Stimulated activated naive CD8-positive, alpha-beta T cell treated with anti-CD3 and anti-CD28 coated beads, Interleukin-15, amount 100 ng/mL, for 72 hours (primary cell): ENCODE measurements around the gene CLSTN3.

Experiments
- ATAC-seq: fragments of 150-1000 bp; cut with Tn5 transposase; 2 replicates; pipeline ENCODE4 v1.10.0; 2021; ENCODE audit warnings: mild to moderate bottlenecking, moderate library complexity
- DNase-seq, 2 donors: peaks; one replicate each; pipeline ENCODE4 v3.0.0; 2021 to 2022
- H3K27ac Mint-ChIP-seq, 2 donors: one replicate each; pipeline ENCODE4 v1.8.0; 2022; ENCODE audit warnings: mild to moderate bottlenecking in 2 of 2, mixed read lengths in 2 of 2, moderate library complexity in 2 of 2
- H3K27me3 Mint-ChIP-seq: one replicate; pipeline ENCODE4 v1.8.0; 2022; ENCODE audit warnings: mixed read lengths
- H3K4me1 Mint-ChIP-seq: one replicate; pipeline ENCODE4 v1.8.0; 2022; ENCODE audit warnings: mild to moderate bottlenecking, mixed read lengths
- H3K4me3 Mint-ChIP-seq, 2 donors: one replicate each; pipeline ENCODE4 v1.8.0; 2022; ENCODE audit warnings: mild to moderate bottlenecking in 2 of 2, mixed read lengths in 2 of 2, moderate library complexity in 1 of 2
- H3K9me3 Mint-ChIP-seq, 2 donors: one replicate each; pipeline ENCODE4 v1.8.0; 2022; ENCODE audit warnings: mixed read lengths in 2 of 2

Gene CLSTN3

GRCh38 chr12:7146228-7146627 is 16.1 kb downstream of the CLSTN3 start:
- Mint-ChIP-seq H3K27ac (peak overlapping the region in 1 of 2 donors; percentile 19), H3K9me3 (no peaks in the 10 kb centered on the region), H3K27me3 (no peaks in the 10 kb centered on the region), H3K4me3 (no peak overlapping the region), H3K4me1 (no peaks in the 10 kb centered on the region)
- no peak for DNase-seq
- ATAC-seq, result no peak

- H3K4me3 Mint-ChIP-seq, result no peak overlapping the region
- no peak for ATAC-seq
- H3K27ac Mint-ChIP-seq, result no peak overlapping the region
- no peak for DNase-seq
- H3K27me3 Mint-ChIP-seq, result no peaks in the 10 kb centered on the region
- H3K4me1 Mint-ChIP-seq, result no peaks in the 10 kb centered on the region
- H3K9me3 Mint-ChIP-seq, result no peaks in the 10 kb centered on the region
These were observed 16.7 kb downstream of the CLSTN3 start for GRCh38 chr12:7146906-7147305.

DNA sequence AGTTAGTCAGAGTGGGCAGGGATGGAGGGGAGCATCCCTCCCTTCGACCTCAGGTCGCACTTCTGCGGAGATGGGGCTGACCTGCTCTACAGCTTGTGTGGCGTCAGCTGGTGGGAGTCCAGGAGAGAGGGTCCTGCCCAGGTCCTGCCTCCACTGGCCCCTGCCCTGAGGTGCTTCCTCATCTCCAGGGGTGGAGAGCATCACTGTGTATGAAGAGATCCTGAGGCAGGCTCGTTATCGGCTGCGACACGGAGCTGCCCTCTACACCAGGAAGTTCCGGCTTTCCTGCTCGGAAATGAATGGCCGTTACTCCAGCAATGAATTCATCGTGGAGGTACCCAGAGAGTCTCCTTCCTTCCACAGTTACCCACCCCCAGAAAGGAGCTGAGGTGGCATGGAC is 20.2 kb downstream of the CLSTN3 start:
- ATAC-seq (no peak), DNase-seq (no peak)
- no peaks in the 10 kb centered on the region for H3K27me3 Mint-ChIP-seq

DNA sequence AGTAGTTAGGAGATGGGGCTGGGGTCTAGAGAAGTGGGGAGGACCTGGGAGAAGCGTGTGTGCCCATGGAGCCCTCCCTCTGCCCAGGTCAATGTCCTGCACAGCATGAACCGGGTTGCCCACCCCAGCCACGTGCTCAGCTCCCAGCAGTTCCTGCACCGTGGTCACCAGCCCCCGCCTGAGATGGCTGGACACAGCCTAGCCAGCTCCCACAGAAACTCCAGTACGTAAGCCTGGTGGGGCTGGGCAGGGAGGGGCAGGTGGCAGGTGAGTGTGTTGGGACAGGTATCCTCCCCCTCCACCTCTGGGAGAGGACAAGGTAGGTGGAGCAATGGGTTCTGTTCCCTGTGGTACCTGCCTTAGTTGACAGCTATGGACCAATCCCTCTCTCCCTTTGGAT is 20.7 kb downstream of the CLSTN3 start:
- no peak overlapping the region for H3K4me3 Mint-ChIP-seq
- ATAC-seq (no peak), DNase-seq (no peak)
- H3K4me1 Mint-ChIP-seq, result no peaks in the 10 kb centered on the region
- H3K9me3 Mint-ChIP-seq, result no peaks in the 10 kb centered on the region
- no peak overlapping the region for H3K27ac Mint-ChIP-seq
- no peaks in the 10 kb centered on the region for H3K27me3 Mint-ChIP-seq

More for the DNA sequence above, 20.2 kb downstream of the CLSTN3 start:
- no peaks in the 10 kb centered on the region for H3K9me3 Mint-ChIP-seq
- no peaks in the 10 kb centered on the region for H3K4me1 Mint-ChIP-seq
- no peak overlapping the region for H3K4me3 Mint-ChIP-seq
- no peak overlapping the region for H3K27ac Mint-ChIP-seq

- no peak overlapping the region for H3K4me3 Mint-ChIP-seq
- DNase-seq (no peak), ATAC-seq (no peak)
- no peak overlapping the region for H3K27ac Mint-ChIP-seq
- no peaks in the 10 kb centered on the region for H3K4me1 Mint-ChIP-seq
- no peaks in the 10 kb centered on the region for H3K27me3 Mint-ChIP-seq
- no peaks in the 10 kb centered on the region for H3K9me3 Mint-ChIP-seq
These were observed 21.4 kb downstream of the CLSTN3 start for GRCh38 chr12:7151532-7151931.

GRCh38 chr12:7152818-7153217 is 22.6 kb downstream of the CLSTN3 start:
- Mint-ChIP-seq H3K4me1 (no peaks in the 10 kb centered on the region), H3K27ac (no peak overlapping the region), H3K9me3 (no peaks in the 10 kb centered on the region), H3K4me3 (no peak overlapping the region), H3K27me3 (no peaks in the 10 kb centered on the region)
- peak in 1 of 2 donors; percentile 2 for DNase-seq
- no peak for ATAC-seq

DNA sequence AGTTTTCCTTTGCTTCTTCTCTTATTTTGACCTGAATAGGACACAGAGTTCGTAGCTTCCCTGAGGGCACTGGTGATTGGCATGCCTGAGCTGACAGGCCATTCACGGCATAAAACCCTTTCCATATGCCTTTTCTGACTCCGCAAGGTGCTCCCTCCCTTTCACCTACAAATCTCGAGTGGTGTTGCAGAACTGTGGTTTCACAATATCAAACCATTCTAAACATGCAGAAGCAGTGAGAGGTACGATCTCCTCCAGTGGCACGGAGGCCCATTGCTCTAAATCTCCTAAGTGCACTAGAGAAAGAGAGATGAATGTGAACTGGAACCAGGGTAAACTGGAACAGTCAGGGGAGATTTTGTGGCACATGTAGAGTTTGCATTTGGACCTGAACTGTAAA is 23.9 kb downstream of the CLSTN3 start:
- Mint-ChIP-seq H3K27ac (no peak overlapping the region), H3K4me1 (no peaks in the 10 kb centered on the region), H3K9me3 (no peaks in the 10 kb centered on the region), H3K27me3 (no peaks in the 10 kb centered on the region), H3K4me3 (no peak overlapping the region)
- DNase-seq (no peak), ATAC-seq (no peak)

DNA sequence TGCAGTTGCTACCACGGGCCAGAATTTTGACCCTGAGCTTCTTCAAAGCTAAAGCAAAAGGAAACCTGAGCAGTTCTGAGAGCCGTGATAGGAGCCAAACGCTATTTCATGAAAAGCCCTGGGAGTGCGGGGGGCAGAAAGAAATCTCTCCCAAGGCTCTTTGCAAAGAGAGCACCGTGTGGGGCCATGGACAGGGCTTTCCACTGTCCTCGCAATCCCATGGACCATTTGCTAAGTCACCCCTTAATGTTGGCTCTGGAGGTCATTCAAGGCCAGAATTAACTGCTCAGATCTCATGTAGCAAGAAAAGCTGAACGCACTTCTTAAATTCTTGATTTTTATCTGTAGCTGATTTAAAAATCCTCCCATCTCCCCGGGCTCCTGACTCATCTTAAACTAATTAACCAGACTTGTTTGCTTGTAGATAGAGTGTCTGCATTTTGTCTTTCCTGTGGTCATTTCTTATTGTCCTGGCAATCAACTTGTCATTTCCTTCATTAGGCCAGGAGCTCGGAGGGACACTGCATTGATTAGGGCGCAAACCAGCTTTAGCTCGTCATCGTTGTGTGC is 24.8 kb downstream of the CLSTN3 start:
- peak in 1 of 2 donors; percentile 3 for DNase-seq
- H3K4me3 Mint-ChIP-seq, result no peak overlapping the region
- no peaks in the 10 kb centered on the region for H3K9me3 Mint-ChIP-seq
- H3K27ac Mint-ChIP-seq, result peak overlapping the region in 1 of 2 donors; percentile 8
- no peaks in the 10 kb centered on the region for H3K4me1 Mint-ChIP-seq
- no peak for ATAC-seq
- H3K27me3 Mint-ChIP-seq, result no peaks in the 10 kb centered on the region

DNA sequence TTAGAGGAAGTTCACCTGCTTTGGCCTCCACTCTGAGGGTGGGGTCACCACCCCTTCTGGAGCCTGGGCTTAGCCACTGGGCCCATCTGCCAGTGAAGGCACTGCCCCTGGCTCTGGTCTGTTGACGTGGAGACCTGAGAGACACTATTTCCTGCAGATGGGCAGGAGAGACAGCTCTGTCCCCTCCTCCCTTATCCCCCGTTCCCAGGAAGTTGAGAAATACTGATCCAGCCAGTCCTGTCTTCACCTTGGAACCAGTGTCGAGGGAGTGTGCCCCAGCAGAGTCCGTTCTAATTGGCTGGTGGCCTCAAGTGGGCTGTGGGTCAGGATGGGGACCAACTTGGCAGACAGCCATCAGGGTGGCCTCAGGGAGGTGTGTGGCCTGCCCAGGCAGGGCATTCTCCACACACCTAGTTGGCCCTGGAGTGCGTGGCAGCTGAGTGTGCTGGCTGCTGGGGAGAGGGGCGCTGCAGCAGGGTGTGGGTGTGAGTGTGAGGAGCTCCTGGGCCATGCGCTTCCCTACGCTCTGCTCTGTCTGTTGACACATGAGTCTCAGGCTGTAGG is 25.4 kb downstream of the CLSTN3 start:
- H3K4me1 Mint-ChIP-seq, result no peaks in the 10 kb centered on the region
- H3K27me3 Mint-ChIP-seq, result no peaks in the 10 kb centered on the region
- no peaks in the 10 kb centered on the region for H3K9me3 Mint-ChIP-seq
- H3K27ac Mint-ChIP-seq, result peak overlapping the region in 1 of 2 donors; percentile 8
- no peak overlapping the region for H3K4me3 Mint-ChIP-seq
- ATAC-seq (no peak), DNase-seq (no peak)

GRCh38 chr12:7156259-7157197 is 26.4 kb downstream of the CLSTN3 start:
- no peak for ATAC-seq
- Mint-ChIP-seq H3K9me3 (no peaks in the 10 kb centered on the region), H3K4me3 (no peak overlapping the region), H3K4me1 (no peaks in the 10 kb centered on the region), H3K27ac (peak overlapping the region in 1 of 2 donors; percentile 86), H3K27me3 (peaks cover 2% of the 10 kb centered on the region)
- no peak for DNase-seq

- no peak overlapping the region for H3K4me3 Mint-ChIP-seq
- no peaks in the 10 kb centered on the region for H3K9me3 Mint-ChIP-seq
- H3K27me3 Mint-ChIP-seq, result peaks cover 11% of the 10 kb centered on the region
- peaks cover 3% of the 10 kb centered on the region for H3K4me1 Mint-ChIP-seq
- DNase-seq (no peak), ATAC-seq (no peak)
- H3K27ac Mint-ChIP-seq, result peak overlapping the region; percentile 66 to 86
These were observed 27.2 kb downstream of the CLSTN3 start for GRCh38 chr12:7157391-7157790.

GRCh38 chr12:7158781-7159609 is 28.8 kb downstream of the CLSTN3 start:
- H3K27me3 Mint-ChIP-seq, result peaks cover 24% of the 10 kb centered on the region
- no peak overlapping the region for H3K27ac Mint-ChIP-seq
- DNase-seq, result no peak
- peaks cover 11% of the 10 kb centered on the region for H3K4me1 Mint-ChIP-seq
- no peaks in the 10 kb centered on the region for H3K9me3 Mint-ChIP-seq
- no peak for ATAC-seq
- H3K4me3 Mint-ChIP-seq, result no peak overlapping the region

- H3K9me3 Mint-ChIP-seq, result no peaks in the 10 kb centered on the region
- H3K27me3 Mint-ChIP-seq, result peaks cover 30% of the 10 kb centered on the region
- no peak for DNase-seq
- no peak overlapping the region for H3K27ac Mint-ChIP-seq
- peaks cover 11% of the 10 kb centered on the region for H3K4me1 Mint-ChIP-seq
- no peak for ATAC-seq
- no peak overlapping the region for H3K4me3 Mint-ChIP-seq
These were observed 30.0 kb downstream of the CLSTN3 start for GRCh38 chr12:7160183-7160582.

DNA sequence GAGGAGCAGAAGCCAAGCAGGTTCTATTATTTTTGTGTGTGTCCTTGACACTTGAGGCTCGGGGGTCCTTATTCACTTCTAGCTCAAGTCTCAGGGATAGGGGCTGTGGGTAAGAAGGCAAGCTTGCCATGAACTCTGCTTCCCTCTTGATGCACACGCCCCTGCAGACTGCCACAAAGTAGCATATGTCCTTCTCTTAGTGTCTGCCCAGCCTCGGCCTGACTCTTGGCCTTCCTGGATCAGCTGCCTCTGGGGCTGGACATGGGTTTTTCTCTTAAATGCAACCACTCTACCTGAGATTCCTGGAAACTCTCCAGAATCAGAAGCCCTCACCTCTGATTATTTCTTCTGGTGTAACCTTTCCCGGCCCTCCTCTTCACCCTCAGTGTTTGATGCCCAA is 31.2 kb downstream of the CLSTN3 start:
- Mint-ChIP-seq H3K9me3 (no peaks in the 10 kb centered on the region), H3K4me3 (no peak overlapping the region), H3K27me3 (peaks cover 36% of the 10 kb centered on the region), H3K4me1 (peaks cover 11% of the 10 kb centered on the region), H3K27ac (no peak overlapping the region)
- ATAC-seq (no peak), DNase-seq (no peak)

GRCh38 chr12:7161811-7162210 is 31.6 kb downstream of the CLSTN3 start:
- no peak for DNase-seq
- no peak overlapping the region for H3K4me3 Mint-ChIP-seq
- H3K9me3 Mint-ChIP-seq, result peaks cover 0 to 4% of the 10 kb centered on the region in 2 donors
- peaks cover 11% of the 10 kb centered on the region for H3K4me1 Mint-ChIP-seq
- peaks cover 36% of the 10 kb centered on the region for H3K27me3 Mint-ChIP-seq
- H3K27ac Mint-ChIP-seq, result no peak overlapping the region
- no peak for ATAC-seq
